Measurements from ENCODE around the gene VRK1.

The VRK1 gene

GRCh38 chr14:96790186-96790585, 7.0 kb upstream of the VRK1 start:
- peaks cover 2% of the 10 kb centered on the region for H3K27me3 ChIP-seq (ENCODE audit: insufficient read depth, low read length, poor library complexity)
- no peak overlapping the region for H3K9ac ChIP-seq (ENCODE audit: low read depth, low read length)
- ATAC-seq (ENCODE audit: insufficient read depth, low read depth) = no peak
- H4K20me1 ChIP-seq (ENCODE audit: insufficient read depth, low read length) = no peaks in the 10 kb centered on the region
- TF ChIP-seq EZH2 (IDR thresholded peaks at IDR 0.05; ENCODE audit: borderline replicate concordance, low read depth, low read length, severe bottlenecking) = no peak
- TF ChIP-seq CTCF (IDR thresholded peaks at IDR 0.05; ENCODE audit: borderline replicate concordance, extremely low read depth, low read length, poor library complexity, severe bottlenecking) = no peak
- H3K27ac ChIP-seq (ENCODE audit: low read length) = no peak overlapping the region
- H3K9me3 ChIP-seq (ENCODE audit: insufficient read depth, low read length, severe bottlenecking) = no peaks in the 10 kb centered on the region
- no peaks in the 10 kb centered on the region for H3K36me3 ChIP-seq (ENCODE audit: insufficient read depth, low read length)
- no peaks in the 10 kb centered on the region for H3K79me2 ChIP-seq (ENCODE audit: insufficient read depth, low read length)
- H2AFZ ChIP-seq (ENCODE audit: low read depth, low read length) = no peak overlapping the region
- H3K4me1 ChIP-seq (ENCODE audit: insufficient read depth, low read length) = no peaks in the 10 kb centered on the region
- no peak for DNase-seq
- H3K4me2 ChIP-seq (ENCODE audit: insufficient read depth, low read length) = no peak overlapping the region
- H3K4me3 ChIP-seq (ENCODE audit: low read depth in 1 of 2, low read length in 2 of 2) = no peak overlapping the region

- Histone ChIP-seq H3K9me3 (ENCODE audit: insufficient read depth, low read length, severe bottlenecking) (no peaks in the 10 kb centered on the region), H3K79me2 (ENCODE audit: insufficient read depth, low read length) (no peaks in the 10 kb centered on the region), H3K27ac (ENCODE audit: low read length) (no peak overlapping the region), H3K9ac (ENCODE audit: low read depth, low read length) (no peak overlapping the region), H3K4me1 (ENCODE audit: insufficient read depth, low read length) (no peaks in the 10 kb centered on the region), H4K20me1 (ENCODE audit: insufficient read depth, low read length) (no peaks in the 10 kb centered on the region), H3K4me3 (ENCODE audit: low read depth in 1 of 2, low read length in 2 of 2) (no peak overlapping the region), H3K27me3 (ENCODE audit: insufficient read depth, low read length, poor library complexity) (peaks cover 2% of the 10 kb centered on the region), H3K36me3 (ENCODE audit: insufficient read depth, low read length) (no peaks in the 10 kb centered on the region), H2AFZ (ENCODE audit: low read depth, low read length) (no peak overlapping the region), H3K4me2 (ENCODE audit: insufficient read depth, low read length) (no peak overlapping the region)
- no peak for TF ChIP-seq EZH2 (IDR thresholded peaks at IDR 0.05; ENCODE audit: borderline replicate concordance, low read depth, low read length, severe bottlenecking)
- no peak for TF ChIP-seq CTCF (IDR thresholded peaks at IDR 0.05; ENCODE audit: borderline replicate concordance, extremely low read depth, low read length, poor library complexity, severe bottlenecking)
- ATAC-seq (ENCODE audit: insufficient read depth, low read depth) (no peak), DNase-seq (no peak)
These were observed 6.5 kb upstream of the VRK1 start for GRCh38 chr14:96790706-96791105.

GRCh38 chr14:96792003-96792402, 5.2 kb upstream of the VRK1 start:
- no peaks in the 10 kb centered on the region for H3K36me3 ChIP-seq (ENCODE audit: insufficient read depth, low read length)
- H3K4me3 ChIP-seq (ENCODE audit: low read depth in 1 of 2, low read length in 2 of 2) = no peak overlapping the region
- H3K4me2 ChIP-seq (ENCODE audit: insufficient read depth, low read length) = no peak overlapping the region
- no peak for ATAC-seq (ENCODE audit: insufficient read depth, low read depth)
- no peaks in the 10 kb centered on the region for H3K27me3 ChIP-seq (ENCODE audit: insufficient read depth, low read length, poor library complexity)
- no peak overlapping the region for H3K9ac ChIP-seq (ENCODE audit: low read depth, low read length)
- no peak overlapping the region for H2AFZ ChIP-seq (ENCODE audit: low read depth, low read length)
- TF ChIP-seq CTCF (IDR thresholded peaks at IDR 0.05; ENCODE audit: borderline replicate concordance, extremely low read depth, low read length, poor library complexity, severe bottlenecking) (no peak), EZH2 (IDR thresholded peaks at IDR 0.05; ENCODE audit: borderline replicate concordance, low read depth, low read length, severe bottlenecking) (no peak)
- no peak overlapping the region for H3K27ac ChIP-seq (ENCODE audit: low read length)
- no peaks in the 10 kb centered on the region for H3K9me3 ChIP-seq (ENCODE audit: insufficient read depth, low read length, severe bottlenecking)
- H3K4me1 ChIP-seq (ENCODE audit: insufficient read depth, low read length) = peaks cover 7% of the 10 kb centered on the region; the same call in 1 of the 2 replicates
- no peak for DNase-seq
- H4K20me1 ChIP-seq (ENCODE audit: insufficient read depth, low read length) = no peaks in the 10 kb centered on the region
- H3K79me2 ChIP-seq (ENCODE audit: insufficient read depth, low read length) = no peaks in the 10 kb centered on the region

GRCh38 chr14:96792591-96792990, 4.6 kb upstream of the VRK1 start:
- ATAC-seq (ENCODE audit: insufficient read depth, low read depth) = no peak
- Histone ChIP-seq H2AFZ (ENCODE audit: low read depth, low read length) (no peak overlapping the region), H3K9ac (ENCODE audit: low read depth, low read length) (no peak overlapping the region), H4K20me1 (ENCODE audit: insufficient read depth, low read length) (0 out of 2 replicates have a peak, but pooled peaks cover under 1% of the 10 kb centered on the region), H3K27ac (ENCODE audit: low read length) (no peak overlapping the region), H3K9me3 (ENCODE audit: insufficient read depth, low read length, severe bottlenecking) (no peaks in the 10 kb centered on the region), H3K4me3 (ENCODE audit: low read depth in 1 of 2, low read length in 2 of 2) (no peak overlapping the region), H3K79me2 (ENCODE audit: insufficient read depth, low read length) (peaks cover 5% of the 10 kb centered on the region), H3K4me1 (ENCODE audit: insufficient read depth, low read length) (peaks cover 8% of the 10 kb centered on the region; the same call in 1 of the 2 replicates), H3K27me3 (ENCODE audit: insufficient read depth, low read length, poor library complexity) (no peaks in the 10 kb centered on the region), H3K4me2 (ENCODE audit: insufficient read depth, low read length) (no peak overlapping the region), H3K36me3 (ENCODE audit: insufficient read depth, low read length) (peaks cover 2% of the 10 kb centered on the region; the same call in 1 of the 2 replicates)
- no peak for TF ChIP-seq CTCF (IDR thresholded peaks at IDR 0.05; ENCODE audit: borderline replicate concordance, extremely low read depth, low read length, poor library complexity, severe bottlenecking)
- no peak for TF ChIP-seq EZH2 (IDR thresholded peaks at IDR 0.05; ENCODE audit: borderline replicate concordance, low read depth, low read length, severe bottlenecking)
- no peak for DNase-seq

All from DND-41 (cell line).